Fibroblast of the conjunctiva (primary cell): ENCODE measurements around the gene ZFP14.

Experiments used
- DNase-seq: peaks from one replicate; pipeline ENCODE4 v3.0.0-alpha.2; 2010; ENCODE audit warnings: low read depth

ZFP14 gene

GRCh38 chr19:36378625-36379509 is at the start of gene ZFP14:
Gene ZFP14 (minus strand): TSS chr19:36379201. CDS start chr19:36367892, 11,309 bp downstream.
- peak; percentile 86 for DNase-seq

- no peak for DNase-seq
Measured at GRCh38 chr19:36423925-36424324, 44.9 kb upstream of the ZFP14 start.

- no peak for DNase-seq
Measured at GRCh38 chr19:36421749-36422481, 42.9 kb upstream of the ZFP14 start.

- no peak for DNase-seq
Measured at GRCh38 chr19:36420961-36421748, 42.2 kb upstream of the ZFP14 start.

GRCh38 chr19:36418287-36419001 is 39.4 kb upstream of the ZFP14 start, which contains the start of gene ZFP82:
Gene ZFP82 (minus strand): TSS chr19:36418644. CDS start chr19:36409789, 8,855 bp downstream.
- peak; percentile 61 for DNase-seq

- DNase-seq: no peak
Measured at GRCh38 chr19:36417752-36418286, 38.8 kb upstream of the ZFP14 start.

GRCh38 chr19:36409841-36410240 is 30.8 kb upstream of the ZFP14 start:
- DNase-seq: no peak

GRCh38 chr19:36408101-36408500 is 29.1 kb upstream of the ZFP14 start:
- no peak for DNase-seq

- no peak for DNase-seq
Measured at GRCh38 chr19:36404498-36404897, 25.5 kb upstream of the ZFP14 start.

- no peak for DNase-seq
Measured at GRCh38 chr19:36401475-36401874, 22.5 kb upstream of the ZFP14 start.

GRCh38 chr19:36398571-36398970 is 19.6 kb upstream of the ZFP14 start:
- DNase-seq: no peak

- no peak for DNase-seq
Measured at GRCh38 chr19:36392916-36393673, 14.1 kb upstream of the ZFP14 start.

GRCh38 chr19:36379510-36379819 is 464 bp upstream of the ZFP14 start:
- DNase-seq: no peak

GRCh38 chr19:36377541-36378178 is 1.3 kb downstream of the ZFP14 start:
- no peak for DNase-seq

GRCh38 chr19:36373638-36374156 is 5.3 kb downstream of the ZFP14 start:
- DNase-seq: no peak

GRCh38 chr19:36371886-36372285 is 7.1 kb downstream of the ZFP14 start:
- DNase-seq: no peak

- no peak for DNase-seq
Measured at GRCh38 chr19:36363845-36364244, 15.2 kb downstream of the ZFP14 start.

- no peak for DNase-seq
Measured at GRCh38 chr19:36340786-36341372, 38.1 kb downstream of the ZFP14 start.
